NCI-H774 (cell line): ENCODE measurements around the gene LRRC61.

Experiments used
- DNase-seq: peaks from one replicate; lab custom pipeline; 2025; lab: John Stamatoyannopoulos, UW

Gene LRRC61

DNA sequence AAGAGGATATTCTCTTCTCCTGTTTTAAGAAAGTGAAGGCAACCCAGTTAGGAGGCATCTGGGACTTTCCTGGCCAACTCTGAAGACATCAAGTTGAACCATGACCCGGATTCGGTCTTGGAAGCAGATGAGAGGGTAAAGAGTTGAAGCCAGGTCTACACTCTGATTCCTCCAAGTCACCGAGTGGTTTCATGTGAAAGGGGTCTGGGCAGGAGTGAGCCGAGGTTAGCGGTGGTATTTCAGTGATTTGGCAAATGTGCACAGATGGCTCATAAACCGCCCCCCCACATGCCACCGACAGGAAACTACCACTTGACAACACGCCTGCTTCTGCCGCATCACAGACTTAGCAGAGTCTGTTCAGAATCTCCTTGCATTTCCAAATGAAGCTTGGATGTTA, 34.1 kb downstream of the LRRC61 start:
- DNase-seq, result no peak

DNA sequence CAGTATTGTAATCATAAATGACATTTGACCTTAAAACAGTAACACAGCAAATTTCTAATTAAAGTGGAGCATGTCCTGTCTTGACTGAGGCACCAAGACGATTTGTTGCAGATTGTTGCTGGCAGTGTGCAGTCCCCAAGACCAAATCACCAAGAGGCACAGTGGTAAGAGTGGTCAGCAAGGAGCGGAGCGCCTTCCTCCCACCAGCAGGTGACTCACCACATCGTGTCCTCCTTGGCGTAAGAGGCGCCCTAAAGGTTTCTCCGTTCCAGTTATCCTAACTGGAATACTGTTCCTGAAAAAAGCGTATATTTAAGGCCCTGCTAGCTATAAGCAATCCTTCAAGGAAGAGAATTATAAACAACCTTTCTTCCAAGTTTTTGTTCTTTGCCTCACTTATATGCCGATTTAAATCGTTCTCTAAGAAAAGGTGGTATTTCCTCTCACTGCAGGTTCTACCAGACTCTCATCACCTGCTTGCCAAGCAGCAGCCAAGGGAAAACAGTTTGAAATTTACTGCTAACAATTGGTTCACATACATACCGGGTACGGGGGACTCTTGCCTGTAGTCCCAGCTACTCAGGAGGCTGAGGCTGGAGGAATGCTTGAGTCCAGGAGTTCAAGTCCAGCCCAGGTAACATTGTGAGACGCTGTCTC, 34.7 kb downstream of the LRRC61 start:
- no peak for DNase-seq

DNA sequence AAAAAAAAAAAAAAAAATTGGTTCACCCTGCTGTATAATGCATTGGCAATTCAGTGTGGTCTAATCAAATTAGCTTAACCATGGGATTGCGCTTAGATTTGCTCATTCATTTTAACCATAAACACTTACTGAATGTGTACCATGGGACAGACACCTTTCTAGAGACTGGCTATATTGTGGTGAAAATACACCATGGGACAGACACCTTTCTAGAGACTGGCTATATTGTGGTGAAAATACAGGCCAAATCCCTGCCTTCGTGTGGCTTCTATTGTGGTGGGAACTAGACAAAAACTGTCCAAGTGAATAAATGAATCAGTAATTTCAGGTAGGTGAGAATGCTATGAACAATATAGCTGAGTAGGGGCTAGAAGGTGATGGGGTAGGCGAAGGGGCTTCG, 35.3 kb downstream of the LRRC61 start:
- no peak for DNase-seq

DNA sequence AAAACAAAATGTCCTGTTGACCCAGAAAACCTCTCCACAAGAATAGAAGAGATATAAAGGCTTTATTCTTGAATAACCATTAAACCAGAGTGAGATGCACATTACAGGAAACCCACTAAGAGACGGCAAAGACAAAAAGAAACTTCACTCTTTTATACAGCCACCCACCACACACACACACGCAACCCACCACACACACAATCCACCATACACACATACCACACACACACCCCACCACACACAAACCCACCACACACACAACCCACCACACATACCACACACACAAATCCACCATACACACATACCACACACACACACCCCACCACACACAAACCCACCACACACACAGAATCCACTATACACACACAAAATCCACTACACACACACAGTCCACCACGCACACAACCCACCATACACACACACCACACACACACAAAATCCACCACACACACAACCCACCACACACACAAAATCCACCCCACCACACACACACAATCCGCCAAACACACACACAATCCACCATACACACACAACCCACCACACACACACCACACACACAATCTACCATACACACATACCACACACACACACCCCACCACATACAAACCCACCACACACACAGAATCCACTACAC, 36.0 kb downstream of the LRRC61 start:
- DNase-seq, result no peak

DNA sequence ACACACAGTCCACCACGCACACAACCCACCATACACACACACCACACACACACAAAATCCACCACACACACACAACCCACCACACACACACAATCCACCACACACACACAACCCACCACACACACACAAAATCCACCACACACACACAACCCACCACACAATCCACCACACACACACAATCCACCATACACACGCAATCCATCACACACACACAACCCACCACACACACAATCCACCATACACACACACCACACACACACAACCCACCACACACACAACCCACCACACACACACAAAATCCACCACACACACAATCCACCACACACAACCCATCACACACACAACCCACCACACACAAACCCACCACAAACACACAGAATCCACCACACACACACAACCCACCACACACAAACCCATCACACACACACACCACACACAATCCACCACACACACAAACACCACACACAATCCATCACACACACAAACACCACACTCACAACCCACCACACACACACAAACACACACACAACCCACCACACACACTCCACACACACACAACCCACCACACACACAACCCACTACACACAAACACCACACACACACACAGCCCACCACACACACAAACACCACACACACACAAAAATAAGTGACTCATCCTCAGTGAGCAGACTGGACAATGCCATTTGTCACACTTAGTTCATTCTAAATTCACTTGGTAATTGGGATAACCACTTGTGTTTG, 36.6 kb downstream of the LRRC61 start:
- no peak for DNase-seq

DNA sequence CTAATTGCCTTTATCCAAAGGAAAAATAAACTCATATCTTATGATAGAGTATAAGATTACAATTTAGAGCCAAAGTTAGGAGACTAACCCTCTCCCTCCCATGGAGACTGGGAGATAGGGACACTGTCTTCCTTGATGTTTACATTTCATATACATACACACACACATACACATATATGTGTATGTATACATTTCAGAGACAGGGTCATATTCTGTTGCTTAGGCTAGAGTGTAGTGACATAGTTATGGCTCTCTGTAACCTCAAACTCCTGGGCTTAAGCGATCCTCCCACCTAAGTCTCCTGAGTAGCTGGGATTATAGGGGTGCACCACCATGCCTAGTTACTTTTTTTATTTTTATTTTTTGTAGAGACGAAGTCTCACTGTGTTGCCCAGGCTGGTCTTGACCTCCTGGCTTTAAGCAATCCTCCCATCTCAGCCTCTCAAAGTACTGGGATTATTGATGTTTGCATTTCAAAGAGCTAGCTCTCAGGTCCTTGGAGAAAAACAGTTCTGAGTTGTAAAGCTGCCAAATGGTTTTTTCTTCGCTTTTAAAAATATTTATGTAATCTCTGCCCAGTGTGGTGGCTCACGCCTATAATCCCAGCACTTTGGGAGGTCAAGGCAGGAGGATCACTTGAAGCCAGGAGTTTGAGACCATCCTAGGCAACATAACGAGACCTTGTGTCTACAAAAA, 37.4 kb downstream of the LRRC61 start:
- no peak for DNase-seq

DNA sequence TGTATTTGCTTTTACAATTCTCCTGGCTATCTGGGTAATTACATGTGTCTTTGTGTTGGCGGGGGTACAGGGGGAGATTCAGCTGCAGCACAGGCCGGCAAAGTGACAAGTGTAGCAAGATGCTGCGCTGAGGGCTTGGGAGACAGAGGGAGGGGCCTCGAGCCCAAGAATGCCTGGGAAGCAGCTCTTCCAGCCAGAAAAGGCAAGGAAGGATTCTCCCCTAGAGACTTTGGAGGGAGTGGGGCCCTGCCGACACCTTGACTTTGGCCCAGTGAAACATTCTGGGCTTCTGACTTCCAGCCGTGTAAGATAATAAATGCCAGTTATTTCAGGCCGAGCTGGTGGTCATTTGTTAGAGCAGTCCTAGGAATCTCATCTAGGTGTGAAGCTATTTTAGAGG, 38.2 kb downstream of the LRRC61 start:
- DNase-seq, result no peak

DNA sequence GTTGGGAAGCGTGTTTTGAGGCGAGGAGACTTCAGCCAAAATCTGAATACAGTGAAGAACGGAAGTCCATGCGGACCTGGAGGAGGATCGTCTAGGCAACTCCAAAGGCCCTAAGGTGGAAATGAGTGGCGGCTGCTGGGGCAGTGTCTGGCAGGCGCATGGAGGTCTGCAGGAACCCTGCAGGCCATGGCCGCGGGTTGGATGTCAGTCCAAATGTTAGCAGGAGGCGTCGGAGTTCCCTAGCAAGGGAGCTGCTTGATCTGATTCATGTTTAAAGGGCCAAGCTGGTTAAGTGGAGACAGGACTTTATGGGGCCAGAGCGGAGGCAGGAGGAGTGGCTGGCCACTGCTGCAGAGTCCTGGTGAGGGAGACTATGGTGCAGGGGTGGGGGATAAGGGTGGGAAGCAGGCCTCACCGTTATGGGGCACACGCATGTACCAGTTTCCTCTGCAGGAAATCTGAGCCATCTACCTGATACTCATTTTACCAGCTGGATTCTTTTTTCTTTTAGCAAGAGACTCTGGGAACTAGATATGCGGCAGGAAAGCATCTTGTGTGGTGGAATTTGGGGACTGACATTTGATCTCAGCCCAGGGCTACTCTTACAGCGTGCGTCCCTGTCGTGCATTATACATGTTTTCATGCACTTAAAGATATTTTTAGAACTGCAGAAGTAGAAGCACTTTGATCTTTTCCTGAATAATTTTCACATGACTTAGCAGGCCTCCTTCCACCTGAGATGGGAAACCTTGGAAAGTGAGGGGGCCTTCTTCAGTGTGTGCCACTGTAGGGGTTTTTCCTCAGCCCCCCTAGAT, 38.9 kb downstream of the LRRC61 start:
- no peak for DNase-seq

DNA sequence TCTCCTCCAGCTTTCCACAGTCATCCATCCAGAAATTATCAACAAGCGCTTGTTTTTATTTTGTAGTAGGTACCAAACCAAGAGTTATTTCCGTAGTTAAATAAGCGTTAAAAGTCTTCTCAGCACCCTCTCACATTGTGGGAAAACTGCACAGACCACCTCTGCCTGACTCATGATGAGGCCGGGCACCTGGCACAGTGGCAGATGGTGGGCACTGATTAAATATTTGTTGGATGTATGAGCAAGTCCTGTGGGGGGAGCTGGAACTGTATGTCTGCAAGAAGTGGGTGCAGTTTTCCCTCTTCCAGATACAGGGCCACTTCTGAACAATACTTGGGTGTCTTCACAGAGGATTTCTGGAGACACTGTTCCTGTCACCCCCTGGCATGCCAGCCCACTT, 40.2 kb downstream of the LRRC61 start:
- no peak for DNase-seq

DNA sequence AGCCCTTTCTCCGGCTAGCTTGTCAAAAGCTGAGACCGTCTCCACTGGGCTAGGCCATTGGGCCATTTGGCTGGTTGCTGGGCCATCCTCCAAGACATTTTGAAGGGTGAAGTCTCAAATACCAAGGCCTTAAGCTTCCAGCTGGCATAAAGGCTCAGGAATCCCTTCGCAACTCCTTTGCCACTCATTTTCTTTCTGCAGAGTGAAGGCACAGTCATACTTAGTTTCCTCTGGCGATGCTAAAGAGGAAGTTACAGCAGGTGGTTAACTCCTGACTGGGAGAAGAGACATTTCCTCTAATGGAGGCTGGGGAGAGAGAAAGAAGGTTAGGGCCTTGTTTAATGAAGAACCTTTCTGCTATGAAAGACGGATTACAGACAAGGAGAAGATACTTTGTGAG, 40.7 kb downstream of the LRRC61 start:
- no peak for DNase-seq

DNA sequence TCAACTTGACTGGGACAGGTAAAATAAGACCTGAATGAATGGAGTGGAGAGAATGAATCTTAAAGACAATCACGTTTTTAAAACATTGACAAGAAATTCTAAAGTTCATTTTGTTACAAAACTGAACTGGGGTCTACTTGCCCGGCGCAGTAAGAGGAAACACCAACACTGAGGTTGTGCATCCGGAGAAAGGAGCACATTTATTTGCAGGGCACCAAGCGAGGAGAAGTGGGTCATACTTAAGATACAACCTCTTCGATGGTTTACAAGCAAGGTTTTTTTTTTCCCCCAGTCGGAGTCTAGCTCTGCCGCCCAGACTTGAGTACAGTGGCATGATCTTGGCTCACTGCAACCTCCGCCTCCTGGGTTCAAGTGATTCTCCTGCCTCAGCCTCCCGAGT, 42.0 kb downstream of the LRRC61 start:
- DNase-seq, result no peak

DNA sequence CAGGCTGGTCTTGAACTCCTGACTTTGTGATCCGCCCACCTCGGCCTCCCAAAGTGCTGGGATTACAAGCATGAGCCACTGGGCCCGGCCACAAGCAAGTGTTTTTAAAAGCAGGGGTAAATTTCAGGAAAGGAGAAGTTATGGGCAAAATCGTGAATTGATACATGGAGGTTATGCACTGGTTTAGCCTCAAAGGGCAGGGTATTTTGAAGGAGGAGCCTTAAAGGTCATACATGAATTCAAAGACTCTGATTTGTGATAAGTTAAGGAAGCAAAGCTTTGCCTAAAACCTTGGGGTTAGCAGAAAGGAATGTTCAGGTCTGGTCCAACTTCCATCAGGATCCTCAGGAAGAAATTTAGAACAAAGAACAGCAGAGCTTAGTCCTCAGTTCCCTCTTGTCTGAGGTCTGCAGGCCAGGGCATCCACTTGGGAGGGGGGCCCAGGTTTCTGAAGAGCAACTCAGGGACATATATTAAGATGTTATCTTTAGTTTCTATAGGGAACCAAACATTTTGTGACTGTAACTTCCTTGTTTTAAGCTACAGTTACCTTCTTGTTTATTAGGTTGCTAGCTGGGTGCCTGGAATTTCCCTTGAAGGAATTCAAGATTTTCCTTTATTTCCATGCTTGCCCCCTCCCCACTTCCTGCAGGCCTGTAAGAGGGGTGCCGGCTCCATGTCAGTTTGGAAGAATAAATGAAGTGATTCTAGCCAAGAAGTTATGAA, 42.7 kb downstream of the LRRC61 start:
- DNase-seq, result no peak

DNA sequence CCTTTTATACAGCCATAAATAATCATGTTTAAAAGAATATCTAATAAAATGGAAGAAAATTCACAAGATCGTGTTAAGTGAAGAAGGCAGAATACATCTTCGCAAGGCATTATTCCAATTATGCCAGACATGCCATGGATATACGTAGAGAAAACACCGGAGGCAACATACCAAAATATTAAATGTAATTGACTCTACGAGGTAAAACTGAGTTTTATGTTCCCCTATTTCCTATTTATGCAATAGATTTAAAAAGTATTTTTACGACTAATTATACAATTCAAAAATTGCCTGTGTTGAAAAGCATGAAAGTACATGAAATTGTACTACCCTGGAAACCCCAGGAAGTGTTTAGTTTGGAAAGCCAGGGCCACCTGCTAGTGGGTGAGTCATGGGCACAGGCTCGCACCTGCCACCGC, 44.5 kb downstream of the LRRC61 start:
- DNase-seq, result no peak

DNA sequence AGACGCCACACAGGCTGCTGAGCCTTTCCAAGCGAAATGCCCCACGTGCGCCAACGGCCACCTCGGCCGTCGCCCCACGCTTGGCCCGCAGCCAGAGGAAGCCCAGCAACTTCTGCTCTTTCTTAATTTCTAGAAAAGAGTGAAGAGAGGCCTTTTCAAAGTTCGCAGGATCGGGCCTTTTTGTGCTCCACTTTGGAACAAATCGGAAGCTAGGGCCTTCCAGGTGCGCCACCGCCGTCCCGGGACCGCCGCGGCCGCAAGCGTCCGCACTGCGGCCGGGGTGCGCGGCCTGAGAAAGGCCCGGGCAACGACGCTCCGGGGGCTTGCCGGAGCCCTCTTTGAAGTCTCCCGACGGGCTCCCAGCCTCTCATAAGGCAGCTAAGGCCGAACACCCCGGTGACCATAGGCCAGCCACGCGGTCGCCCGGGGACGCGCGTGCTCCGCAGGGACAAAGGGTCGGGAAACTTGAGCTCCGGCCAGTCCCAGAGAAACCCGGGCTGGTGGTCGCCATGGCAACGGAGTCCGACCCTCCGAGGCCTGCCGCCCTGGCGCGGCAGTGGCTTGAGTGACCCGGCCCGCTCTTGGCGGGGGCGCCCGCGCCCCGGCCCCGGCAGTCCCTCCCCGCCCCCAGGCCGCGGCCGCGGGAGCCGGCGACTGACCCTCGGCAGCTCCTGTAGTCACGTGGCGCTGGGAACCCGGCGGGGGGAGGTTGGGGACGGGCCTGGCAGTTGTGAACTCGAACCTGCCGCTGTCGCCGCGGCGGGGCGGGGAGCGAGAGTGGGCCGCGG, 45.1 kb downstream of the LRRC61 start, which contains the start of gene REPIN1:
TSS of gene REPIN1 (plus strand) at position 727 of the 788 bp plus-strand sequence. CDS start 890 bp downstream, outside the sequence.
- DNase-seq, result peak; percentile 88

DNA sequence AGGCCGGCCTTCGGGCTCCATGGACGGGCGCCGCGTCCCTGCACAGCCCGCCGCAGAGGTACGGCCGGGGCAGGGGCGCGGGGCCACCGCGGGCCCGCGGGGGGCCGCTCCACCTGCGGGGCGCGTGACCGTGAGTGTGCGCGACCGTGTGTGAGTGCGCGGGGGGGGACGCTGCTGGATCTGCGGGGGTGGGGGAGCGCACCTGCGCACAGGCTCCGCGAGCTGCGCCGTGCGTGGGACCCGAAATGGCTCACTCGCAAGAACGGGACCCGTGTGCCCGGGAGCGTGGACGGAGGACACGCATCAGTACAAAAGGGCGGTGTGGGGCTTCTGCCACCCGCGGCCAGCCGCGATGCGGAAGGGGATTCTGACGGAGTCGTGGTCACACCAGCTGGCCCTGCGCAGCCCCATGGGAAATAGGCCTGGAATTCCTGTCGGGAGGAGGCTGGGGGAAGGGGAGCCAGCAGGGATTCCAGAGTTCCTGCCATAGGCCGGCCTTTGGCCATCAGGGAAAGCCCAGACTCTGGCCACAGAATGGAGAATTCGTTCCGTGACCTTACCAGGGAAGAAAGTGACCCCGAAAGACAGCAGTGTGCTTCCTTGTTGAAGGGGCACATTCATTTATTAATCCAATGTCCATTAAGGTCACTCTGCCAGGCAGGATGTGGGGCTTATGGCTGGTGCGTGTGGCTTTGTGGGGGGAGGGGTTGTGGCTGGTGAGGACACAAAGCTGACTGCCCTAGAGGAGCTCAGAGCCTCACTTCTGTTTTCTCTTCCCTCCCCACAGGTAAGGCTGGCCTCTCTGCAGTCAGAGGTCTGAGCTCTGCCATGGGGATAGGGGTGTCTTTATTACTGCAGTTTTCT, 46.0 kb downstream of the LRRC61 start:
- peak; percentile 45 for DNase-seq

DNA sequence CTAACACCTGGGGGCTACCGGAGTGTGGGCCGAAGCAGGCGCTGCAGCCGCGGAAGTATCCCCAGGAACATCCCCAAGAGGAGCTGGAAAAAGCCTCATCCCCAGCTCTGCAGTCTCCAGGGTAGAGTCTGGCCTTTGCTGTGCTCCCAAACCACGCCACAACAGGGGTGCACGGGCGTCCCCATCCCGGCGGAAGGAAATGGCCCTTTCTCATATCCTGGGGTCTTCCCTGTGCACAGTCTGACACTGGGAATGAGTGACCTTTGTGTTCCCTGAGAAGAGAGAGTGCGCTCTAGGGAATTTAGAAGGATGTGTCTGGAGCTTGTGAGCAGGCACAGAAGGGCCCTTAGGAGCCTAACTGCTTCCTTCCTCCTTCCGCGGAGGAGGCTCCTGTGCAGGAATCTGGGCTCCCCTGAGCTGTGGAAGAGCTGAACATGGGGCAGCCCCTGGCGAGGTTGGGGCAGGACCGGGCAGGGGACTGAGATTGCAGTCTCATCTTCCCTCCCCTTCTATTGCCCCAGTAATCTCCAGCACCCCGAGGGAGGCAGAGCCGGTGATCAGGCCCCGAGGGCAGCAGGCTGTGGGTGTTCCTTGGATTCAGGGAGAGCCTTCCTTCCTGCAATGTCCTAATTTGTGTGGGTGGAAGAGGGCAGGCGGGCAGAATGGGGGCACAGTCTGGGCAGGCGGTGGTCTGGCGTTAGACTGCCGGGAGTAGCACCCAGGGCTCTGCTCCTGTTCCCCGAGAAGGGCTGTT, 46.8 kb downstream of the LRRC61 start:
- no peak for DNase-seq

DNA sequence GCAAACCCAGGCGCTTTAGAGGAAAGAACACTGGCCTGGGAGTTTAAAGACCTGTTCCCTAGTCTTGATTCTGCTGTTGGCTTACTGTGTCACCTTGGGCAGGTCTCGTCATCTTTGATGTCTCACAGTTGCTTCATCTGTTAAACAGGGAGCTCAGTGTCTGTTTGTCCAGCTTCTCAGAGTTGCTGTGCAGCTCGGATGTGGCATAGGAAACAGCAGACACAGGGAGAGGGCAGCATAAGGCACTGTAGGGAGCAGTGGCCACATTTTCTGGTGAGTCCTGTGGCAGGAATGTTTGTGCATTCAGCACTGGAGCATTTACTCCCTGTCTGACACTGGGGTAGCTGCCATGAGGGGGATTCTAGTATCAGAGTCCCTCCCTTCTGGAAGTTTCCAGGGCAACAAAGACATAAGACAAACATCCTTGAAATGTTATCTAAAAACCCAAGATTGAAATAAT, 47.5 kb downstream of the LRRC61 start:
- no peak for DNase-seq
